Cardiac muscle cell (in vitro differentiated cells and primary cell): ENCODE results near the gene HOXD13. TPM values are rescaled to one million over a fixed set of nuclear protein-coding genes. Genes with fewer than 3 reads are reported as not detected.

Source experiments
- DNase-seq, 2 donors: peaks; one replicate each; pipeline versions ENCODE4 v3.0.0 to v3.0.0-alpha.2; 2010 to 2017; ENCODE audit warnings: low read depth in 1 of 2, low spot score in 1 of 2
- H3K27ac ChIP-seq: fragments of 200-600 bp; sonication (generic); 2 replicates; pipeline ENCODE4 v1.5.1; 2016
- H3K27me3 ChIP-seq: fragments of 200-600 bp; sonication (generic); 2 replicates; pipeline ENCODE4 v1.6.0; 2016; ENCODE audit warnings: control low read depth
- H3K36me3 ChIP-seq: fragments of 200-600 bp; sonication (generic); 2 replicates; pipeline ENCODE4 v1.5.1; 2016; ENCODE audit warnings: control low read depth
- H3K4me1 ChIP-seq: fragments of 200-600 bp; sonication (generic); 2 replicates; pipeline ENCODE4 v1.8.1; 2017; ENCODE audit warnings: low read depth, mild to moderate bottlenecking, mixed run types
- H3K4me3 ChIP-seq: fragments of 200-600 bp; sonication (generic); 2 replicates; pipeline ENCODE4 v1.5.1; 2016; ENCODE audit warnings: mild to moderate bottlenecking
- H3K9me3 ChIP-seq: fragments of 200-600 bp; sonication (generic); 2 replicates; pipeline ENCODE4 v1.5.1; 2017; ENCODE audit warnings: low read depth, mild to moderate bottlenecking, control low read depth
- CTCF ChIP-seq: IDR thresholded peaks from 2 replicates; pipeline ENCODE4 v1.5.1; 2012; ENCODE audit warnings: low read depth, mild to moderate bottlenecking, low read length
- polyA plus RNA-seq: library from polyadenylated mRNA; unstranded; fragments of >200 nt; fragmentation: Nextera tagmentation; extraction: Ambion mirVana; gene quantifications from 2 replicates; pipeline ENCODE4 v1.2.1, GENCODE V29; 2016
- total RNA-seq: library from RNA; depleted of rRNA; stranded (reverse); fragments of >200 nt; gene quantifications from 2 replicates; pipeline ENCODE4 v1.2.3, GENCODE V29; 2016

HOXD13 gene
- total and polyA plus RNA-seq, 2 experiments from 2014 or later, result not detected

GRCh38 chr2:176142281-176142680 is 49.8 kb downstream of the HOXD13 start:
- DNase-seq, result no peak
- TF ChIP-seq CTCF, result no peak
- no peaks in the 10 kb centered on the region for H3K9me3 ChIP-seq
- H3K4me3 ChIP-seq, result no peak overlapping the region
- peaks cover 100% of the 10 kb centered on the region for H3K27me3 ChIP-seq
- no peaks in the 10 kb centered on the region for H3K36me3 ChIP-seq
- H3K4me1 ChIP-seq, result no peaks in the 10 kb centered on the region
- H3K27ac ChIP-seq, result no peak overlapping the region

Other genes with a start within 250 kb of the HOXD13 start
- gene LNPK, start 90.5 kb upstream of the HOXD13 start, total RNA-seq, result 34.5 and 37.7 TPM in 2 replicates
- 35.0 and 41.9 TPM in 2 replicates for gene LNPK, start 90.5 kb upstream of the HOXD13 start, polyA plus RNA-seq
- gene EVX2, start 8.8 kb upstream of the HOXD13 start, total RNA-seq, result 0.06 and 0.11 TPM in 2 replicates
- 0.28 TPM in 1 of 2 replicates, not detected in the other for gene EVX2, start 8.8 kb upstream of the HOXD13 start, polyA plus RNA-seq
- not detected in 2 replicates for gene HOXD12, start 7.1 kb downstream of the HOXD13 start, total RNA-seq
- not detected in 2 replicates for gene HOXD12, start 7.1 kb downstream of the HOXD13 start, polyA plus RNA-seq
- not detected in 2 replicates for gene HOXD11, start 14.6 kb downstream of the HOXD13 start, total RNA-seq
- not detected in 2 replicates for gene HOXD11, start 14.6 kb downstream of the HOXD13 start, polyA plus RNA-seq
- not detected in 2 replicates for gene HOXD10, start 24.1 kb downstream of the HOXD13 start, total RNA-seq
- not detected in 2 replicates for gene HOXD10, start 24.1 kb downstream of the HOXD13 start, polyA plus RNA-seq
- not detected in 2 replicates for gene HOXD9, start 30.0 kb downstream of the HOXD13 start, total RNA-seq
- gene HOXD9, start 30.0 kb downstream of the HOXD13 start, polyA plus RNA-seq, result not detected in 2 replicates
- not detected in 2 replicates for gene HOXD8, start 37.0 kb downstream of the HOXD13 start, total RNA-seq
- gene HOXD8, start 37.0 kb downstream of the HOXD13 start, polyA plus RNA-seq, result not detected in 2 replicates
- not detected in 2 replicates for gene HOXD4, start 58.8 kb downstream of the HOXD13 start, total RNA-seq
- gene HOXD4, start 58.8 kb downstream of the HOXD13 start, polyA plus RNA-seq, result not detected in 2 replicates
- gene HOXD3, start 64.6 kb downstream of the HOXD13 start, total RNA-seq, result 0.12 TPM in 1 of 2 replicates, not detected in the other
- not detected in 2 replicates for gene HOXD3, start 64.6 kb downstream of the HOXD13 start, polyA plus RNA-seq
- not detected in 2 replicates for gene HOXD1, start 95.9 kb downstream of the HOXD13 start, total RNA-seq
- gene HOXD1, start 95.9 kb downstream of the HOXD13 start, polyA plus RNA-seq, result not detected in 2 replicates
- 50.9 and 60.7 TPM in 2 replicates for gene MTX2, start 176.7 kb downstream of the HOXD13 start, total RNA-seq
- 107 and 124 TPM in 2 replicates for gene MTX2, start 176.7 kb downstream of the HOXD13 start, polyA plus RNA-seq